ENCODE measurements around the gene OR1L8.
"Not testable (repeated sequence)": the region's sequence is repeated elsewhere in the genome, so short reads cannot be mapped to it uniquely, and the experiment has no call there.

Gene OR1L8, protein sequence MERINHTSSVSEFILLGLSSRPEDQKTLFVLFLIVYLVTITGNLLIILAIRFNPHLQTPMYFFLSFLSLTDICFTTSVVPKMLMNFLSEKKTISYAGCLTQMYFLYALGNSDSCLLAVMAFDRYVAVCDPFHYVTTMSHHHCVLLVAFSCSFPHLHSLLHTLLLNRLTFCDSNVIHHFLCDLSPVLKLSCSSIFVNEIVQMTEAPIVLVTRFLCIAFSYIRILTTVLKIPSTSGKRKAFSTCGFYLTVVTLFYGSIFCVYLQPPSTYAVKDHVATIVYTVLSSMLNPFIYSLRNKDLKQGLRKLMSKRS

DNA sequence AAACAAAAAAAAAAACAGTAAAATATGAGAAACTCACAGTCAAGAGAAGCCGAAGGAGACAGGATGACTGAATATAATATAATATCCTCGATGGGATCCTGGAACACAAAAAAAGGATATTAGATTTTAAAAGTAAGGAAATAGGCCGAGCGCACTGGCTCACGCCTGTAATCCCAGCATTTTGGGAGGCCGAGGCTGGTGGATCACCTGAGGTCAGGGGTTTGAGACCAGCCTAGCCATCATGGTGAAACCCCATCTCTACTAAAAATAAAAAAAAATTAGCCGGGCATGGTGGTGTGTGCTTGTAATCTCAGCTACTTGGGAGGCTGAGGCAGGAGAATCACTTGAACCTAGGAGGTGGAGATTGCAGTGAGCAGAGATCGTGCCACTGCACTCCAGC lies at the start of gene OR1L8:
Gene OR1L8, minus strand, starts transcription at position 101 of the 400 bp plus-strand sequence. CDS start 14,907 bp downstream, outside the sequence.
- not testable (repeated sequence) for DNase-seq

DNA sequence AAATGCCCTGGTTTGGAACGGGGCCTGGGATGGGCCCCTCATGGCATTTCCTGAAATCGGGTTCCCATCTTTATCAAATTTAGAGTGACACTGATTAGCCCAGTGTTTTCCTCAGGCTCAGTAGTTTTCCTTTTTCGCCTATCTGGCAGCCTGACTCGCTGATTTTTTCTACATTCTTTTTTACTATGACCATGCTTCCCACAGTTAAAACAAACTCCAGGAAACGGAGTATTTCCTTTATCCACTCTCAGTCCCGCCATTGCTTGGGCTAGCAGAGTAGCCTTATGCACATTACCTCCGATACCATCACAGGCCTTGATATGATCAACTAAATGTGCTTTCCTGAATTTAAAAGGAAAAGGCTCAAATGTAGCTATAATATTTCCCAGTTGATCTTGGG lies 36.8 kb upstream of the OR1L8 start:
- no peak for DNase-seq

DNA sequence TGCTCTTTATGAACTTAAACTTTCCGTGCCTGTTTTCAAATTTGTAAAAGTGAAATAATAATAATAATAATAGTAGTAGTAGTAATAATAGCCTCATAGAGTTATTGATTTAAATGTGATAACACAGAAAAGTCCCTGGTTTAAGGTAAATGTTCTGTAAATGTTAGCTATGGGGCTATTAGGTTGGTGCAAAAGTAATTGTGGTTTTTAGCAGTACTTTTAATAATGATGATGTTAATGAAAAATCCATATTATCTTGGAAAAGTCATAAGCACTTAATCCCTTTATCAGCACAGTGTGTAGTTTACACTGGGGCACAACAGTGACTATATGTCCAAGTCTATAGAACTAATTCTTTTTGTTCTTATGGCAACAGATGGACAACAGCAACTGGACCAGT lies 31.2 kb upstream of the OR1L8 start, which contains the start of gene OR1Q1:
Gene OR1Q1, plus strand, starts transcription at position 377 of the 400 bp plus-strand sequence. Its CDS starts 0 bp downstream, at position 377.
- DNase-seq, result no peak

DNA sequence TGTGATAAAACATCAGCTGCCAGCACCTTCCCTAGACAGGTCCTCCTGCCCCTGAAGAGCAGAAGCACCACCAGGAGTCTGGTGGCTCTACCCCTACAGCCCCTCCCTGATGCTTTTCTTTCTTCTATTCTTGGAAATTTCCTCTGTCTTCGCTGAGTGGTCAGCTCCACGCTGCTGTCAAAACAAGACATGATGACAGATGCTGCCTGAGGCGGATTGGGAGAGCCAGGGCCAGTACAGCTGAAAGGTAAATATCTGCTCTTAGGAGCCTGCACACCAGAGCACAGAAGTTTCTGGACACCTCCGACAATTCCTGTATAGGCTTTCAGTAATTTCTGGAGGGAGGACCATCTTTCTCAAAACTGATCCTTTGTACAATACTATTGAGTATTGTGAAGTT lies 26.6 kb upstream of the OR1L8 start:
- no peak for DNase-seq

DNA sequence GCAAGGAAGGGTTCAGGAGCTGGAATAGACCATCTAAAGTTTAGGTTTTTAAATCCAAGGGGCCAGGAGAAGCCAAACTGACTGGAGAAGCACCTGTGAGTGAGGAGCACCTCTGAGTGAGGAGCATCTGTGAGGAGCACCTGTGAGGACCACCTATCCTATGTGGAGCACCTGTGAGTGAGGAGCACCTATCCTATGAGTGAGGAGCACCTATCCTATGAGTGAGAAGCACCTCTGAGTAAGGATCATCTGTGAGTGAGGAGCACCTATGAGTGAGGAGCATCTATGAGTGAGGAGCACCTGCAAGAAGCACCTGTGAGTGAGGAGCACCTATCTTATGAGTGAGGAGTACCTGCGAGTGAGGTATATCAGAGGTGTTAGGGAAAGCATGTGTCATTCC lies 23.4 kb upstream of the OR1L8 start:
- no peak for DNase-seq

DNA sequence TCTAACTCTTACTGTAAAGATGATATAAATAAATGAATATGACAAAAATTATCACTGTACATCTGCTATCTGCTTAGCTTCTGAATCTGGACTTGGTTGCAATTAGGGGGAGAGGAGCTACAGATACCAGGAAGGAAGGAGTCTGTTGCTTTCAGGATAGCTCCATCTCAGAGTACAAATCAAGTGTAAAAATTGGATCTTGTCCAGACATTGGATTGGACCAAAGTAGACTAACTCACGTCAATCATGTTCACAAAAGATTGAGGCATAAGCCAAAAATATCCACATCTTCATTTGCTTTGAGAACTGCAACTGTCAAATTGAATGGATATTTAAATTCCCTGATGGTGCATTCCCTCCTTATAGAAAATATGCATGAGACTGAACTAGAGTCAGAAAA lies 22.5 kb upstream of the OR1L8 start:
- DNase-seq, result no peak

DNA sequence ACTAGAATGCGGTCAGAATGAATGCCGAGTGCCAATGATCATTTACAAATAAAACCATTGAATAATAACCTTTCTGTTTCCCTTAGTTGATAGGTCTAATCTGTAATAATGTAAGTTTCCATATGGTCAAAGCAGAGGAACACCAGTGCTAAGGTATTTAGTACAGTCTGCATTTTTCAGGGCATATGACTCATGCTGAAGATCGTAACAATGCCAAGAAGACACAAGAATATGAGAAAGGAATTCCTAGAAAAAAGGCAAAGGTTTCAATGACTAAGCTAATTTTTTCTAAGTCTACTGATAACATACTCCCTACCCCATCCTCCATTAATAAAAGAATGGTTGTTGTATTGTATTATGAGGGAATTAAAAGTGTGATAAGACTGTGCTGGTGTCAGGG lies 2.8 kb downstream of the OR1L8 start:
- no peak for DNase-seq

DNA sequence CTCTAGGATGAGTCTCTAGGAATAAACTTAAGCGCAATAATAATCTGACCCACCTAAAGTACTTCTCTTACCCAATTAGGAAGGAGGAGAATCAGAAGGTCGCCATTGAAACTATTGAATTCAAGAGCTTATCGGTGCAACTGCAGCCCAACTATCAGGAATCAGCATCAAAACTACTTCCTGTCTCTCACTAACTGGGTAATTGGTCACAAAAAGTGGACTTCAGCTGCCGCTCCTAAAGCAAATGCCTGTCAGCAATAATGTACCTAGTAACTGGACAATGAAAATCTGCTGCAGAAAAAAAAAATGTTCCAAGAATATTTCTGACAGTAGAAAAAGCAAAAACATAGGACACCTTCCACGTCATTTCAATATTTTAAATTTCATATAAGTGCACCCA lies 3.3 kb downstream of the OR1L8 start:
- no peak for DNase-seq

DNA sequence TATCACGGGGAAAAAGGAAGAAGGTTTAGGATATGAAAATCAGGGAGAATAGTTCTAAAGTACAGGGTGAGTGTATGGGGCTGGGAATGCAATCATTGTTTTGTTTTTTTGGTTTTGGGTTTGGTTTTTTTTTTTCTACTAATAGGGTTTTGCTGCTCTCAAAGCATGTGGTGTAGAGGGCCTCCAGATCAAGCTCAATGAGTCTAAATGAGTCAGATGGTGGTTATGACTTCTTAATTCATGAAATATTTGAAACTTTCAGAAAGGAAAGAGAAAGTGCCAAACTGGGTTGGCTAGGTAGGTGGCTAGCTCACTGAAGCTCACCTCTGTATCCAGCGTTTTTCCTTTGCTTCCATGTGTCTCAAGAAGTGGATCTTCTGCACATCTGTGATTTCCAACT lies 10.7 kb downstream of the OR1L8 start:
- DNase-seq, result no peak

DNA sequence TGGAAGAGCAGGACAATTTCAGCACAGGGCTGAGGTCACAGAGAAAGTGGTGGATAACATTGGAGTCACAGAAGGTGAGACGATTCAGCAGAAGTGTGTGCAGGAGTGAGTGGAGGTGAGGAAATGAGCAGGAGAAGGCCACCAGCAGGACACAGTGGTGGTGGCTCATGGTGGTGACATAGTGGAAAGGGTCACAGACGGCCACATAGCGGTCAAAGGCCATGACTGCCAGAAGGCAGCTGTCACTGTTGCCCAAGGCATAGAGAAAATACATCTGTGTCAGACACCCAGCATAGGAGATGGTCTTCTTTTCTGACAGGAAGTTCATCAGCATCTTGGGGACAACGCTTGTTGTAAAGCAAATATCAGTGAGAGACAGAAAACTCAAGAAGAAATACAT lies 15.3 kb downstream of the OR1L8 start:
- DNase-seq, result no peak

DNA sequence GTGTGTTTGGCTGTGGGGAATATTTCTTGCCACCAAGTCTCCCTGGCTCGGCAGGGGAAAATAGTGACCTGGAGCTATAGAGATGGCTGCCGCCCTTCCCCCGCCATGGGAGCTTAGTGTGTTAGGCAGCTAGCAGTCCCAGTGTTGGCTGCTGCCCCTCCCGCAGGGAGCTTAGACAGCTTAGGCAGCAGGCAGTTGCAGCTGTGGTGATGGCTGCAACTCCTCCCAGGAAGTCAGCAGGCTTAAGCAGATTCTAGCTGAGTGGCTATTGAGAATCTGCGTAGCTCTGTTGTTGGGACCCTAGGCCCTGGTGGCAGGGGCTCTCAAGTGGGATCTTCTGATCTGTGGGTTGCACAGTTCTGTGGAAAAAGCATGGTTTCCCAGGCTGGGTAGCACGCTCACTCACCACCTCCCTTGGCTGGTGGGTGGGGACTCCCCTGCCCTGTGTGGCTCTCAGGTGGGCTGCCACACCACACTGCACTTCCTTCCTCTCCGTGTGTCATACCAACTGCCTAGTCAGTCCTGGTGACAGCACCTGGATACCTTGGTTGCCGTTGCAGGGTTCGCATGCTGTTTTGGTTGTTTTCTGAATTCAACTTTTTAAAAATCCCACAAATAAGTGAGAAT lies 20.9 kb downstream of the OR1L8 start:
- DNase-seq, result no peak

DNA sequence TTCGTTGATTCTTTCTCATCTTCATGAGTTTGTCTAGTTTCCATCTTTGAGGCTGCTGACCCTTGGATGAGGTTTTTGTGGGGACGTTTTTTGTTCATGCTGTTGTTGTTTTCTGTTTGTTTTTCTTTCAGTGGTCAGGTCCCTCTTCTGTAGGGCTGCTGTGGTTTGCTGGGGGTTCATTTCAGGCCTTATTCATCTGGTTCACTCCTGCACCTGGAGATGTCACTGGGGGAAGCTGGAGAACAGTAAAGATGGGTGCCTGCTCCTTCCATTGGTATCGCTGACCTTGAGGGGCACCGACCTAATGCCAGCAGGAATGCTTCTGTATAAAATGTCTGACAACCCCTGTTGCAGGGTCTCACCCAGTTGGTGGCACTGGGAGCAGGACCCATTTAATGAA lies 21.7 kb downstream of the OR1L8 start:
- DNase-seq, result no peak

DNA sequence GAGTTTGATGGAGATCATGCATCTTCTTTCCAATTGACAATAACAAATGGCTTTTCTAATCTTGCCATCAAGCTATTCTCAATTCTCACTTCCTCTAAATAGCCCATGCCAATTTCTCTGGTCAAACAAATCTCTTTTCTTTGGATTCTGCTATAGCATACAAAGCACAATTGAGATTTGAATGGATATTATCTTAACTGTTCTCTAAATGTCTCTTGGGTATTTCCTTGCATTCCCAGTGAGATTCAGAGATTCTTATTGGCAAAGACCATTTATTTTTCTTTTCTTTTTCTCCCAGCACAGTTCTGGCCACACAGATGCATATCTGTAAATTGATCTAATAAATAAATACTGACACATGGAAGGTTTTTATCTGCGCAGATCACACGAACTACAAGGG lies 30.4 kb downstream of the OR1L8 start, which contains the start of gene OR1N2:
Gene OR1N2, plus strand, starts transcription at position 301 of the 400 bp plus-strand sequence. CDS start 100 bp downstream, outside the sequence.
- DNase-seq, result no peak

DNA sequence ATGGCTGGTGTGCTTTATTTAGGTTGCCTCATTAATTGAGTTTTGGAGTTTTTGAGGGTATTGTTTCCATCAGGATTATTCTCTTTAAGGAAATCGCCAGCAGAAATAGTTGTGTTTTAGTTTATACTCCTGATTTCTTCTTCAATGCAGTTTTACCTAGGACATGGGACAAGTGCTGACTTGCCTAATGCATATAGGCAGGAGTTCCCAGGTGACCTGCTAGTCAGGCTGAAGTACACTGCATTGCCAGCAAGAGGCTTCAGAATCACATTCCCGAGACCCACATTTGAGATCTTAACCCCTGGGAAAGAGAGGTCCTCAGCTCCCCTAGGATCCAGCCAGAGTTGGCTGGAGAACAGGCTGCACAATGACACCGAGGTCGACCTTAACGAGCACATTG lies 31.8 kb downstream of the OR1L8 start:
- DNase-seq, result no peak

DNA sequence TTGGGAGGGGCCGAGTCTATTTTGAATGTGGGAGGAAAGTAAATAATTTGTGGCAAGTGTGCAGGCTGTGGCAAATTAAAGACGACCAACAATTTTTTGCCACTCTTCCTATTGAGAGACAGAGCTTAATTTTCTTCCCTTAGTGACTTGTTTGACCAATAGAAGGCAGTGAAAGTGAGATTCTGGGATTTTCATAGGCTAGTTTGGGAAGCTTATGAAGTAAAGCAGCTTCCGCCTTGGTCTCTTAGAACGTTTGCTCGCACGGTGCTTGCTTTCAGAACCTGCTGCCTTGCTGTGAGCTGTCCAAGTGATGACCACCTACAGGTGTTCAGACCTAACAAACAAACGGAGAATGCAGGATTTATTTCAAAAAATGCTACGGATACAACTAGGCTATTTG lies 37.0 kb downstream of the OR1L8 start:
- no peak for DNase-seq

DNA sequence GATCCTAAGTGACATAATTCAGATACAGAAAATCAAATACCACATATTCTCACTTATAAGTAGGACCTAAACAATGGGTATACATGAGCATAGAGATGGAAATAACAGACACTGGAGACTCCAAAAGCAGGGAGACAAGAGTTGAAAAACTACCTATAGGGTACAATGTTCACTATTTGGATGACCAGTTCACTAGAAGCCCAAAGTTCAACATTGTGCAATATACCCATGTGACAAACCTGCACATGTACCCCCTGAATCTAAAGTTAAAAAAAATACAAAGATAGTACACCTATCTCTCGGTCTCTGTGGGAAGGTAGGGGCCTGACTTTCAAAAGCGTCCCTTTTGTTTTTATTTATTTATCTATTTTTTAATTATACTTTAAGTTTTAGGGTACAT lies 44.4 kb downstream of the OR1L8 start:
- no peak for DNase-seq

DNA sequence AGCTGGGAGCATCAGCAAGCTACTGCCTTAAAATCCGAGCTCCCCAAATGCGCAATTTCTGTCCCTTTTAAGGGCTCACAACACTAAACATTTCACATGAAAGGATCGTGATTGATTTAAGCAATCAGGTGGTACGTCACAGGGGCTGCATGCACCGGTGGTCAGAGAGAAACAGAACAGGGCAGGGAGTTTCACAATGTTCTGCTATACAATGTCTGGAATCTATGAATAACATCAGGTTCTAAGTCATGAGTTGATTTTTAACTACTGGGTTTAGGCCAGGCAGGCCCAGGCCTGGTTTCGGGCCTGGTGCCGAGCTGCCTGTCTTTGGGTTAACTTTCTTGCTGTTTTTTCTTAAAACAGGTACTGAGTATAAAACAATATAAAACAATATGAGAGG lies 46.1 kb downstream of the OR1L8 start:
- not testable (repeated sequence) for DNase-seq

DNA sequence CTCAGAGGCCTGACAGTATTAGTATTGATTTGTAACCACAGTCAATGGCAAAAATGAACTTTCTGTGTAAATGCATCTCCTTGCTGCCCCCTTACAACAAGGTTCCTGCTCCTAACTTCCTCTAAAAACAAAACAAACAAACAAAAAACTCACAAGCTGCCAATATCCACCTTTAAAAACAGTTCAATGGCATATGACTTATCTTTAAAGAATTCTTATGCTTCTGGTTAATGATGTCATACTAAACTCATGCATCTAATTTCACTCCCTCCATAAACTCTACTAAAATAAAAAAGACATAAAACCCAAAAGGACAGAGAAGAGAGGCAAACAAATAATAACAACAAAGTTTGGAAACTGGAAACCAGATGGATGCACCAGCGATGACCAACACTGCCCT lies 47.0 kb downstream of the OR1L8 start:
- DNase-seq, result no peak

DNA sequence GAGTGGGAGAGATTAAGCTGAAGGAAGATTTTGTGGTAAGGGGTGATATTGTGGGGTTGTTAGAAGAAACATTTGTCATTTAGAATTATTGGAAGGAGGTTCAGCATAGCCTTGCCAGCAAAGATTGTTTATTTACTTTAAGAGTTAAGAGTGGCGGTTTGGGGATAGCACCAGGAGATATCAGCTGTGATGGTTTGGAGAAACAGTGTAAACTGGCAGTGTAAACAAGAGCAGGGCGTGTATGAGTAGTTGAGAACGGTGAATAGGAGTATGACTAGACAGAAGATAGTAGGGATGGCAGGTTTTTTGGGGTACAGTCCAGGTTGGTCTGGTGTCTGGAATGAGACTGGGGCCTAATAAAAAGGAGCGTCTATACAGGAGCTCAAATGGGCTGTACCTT lies 52.0 kb downstream of the OR1L8 start:
- not testable (repeated sequence) for DNase-seq

DNA sequence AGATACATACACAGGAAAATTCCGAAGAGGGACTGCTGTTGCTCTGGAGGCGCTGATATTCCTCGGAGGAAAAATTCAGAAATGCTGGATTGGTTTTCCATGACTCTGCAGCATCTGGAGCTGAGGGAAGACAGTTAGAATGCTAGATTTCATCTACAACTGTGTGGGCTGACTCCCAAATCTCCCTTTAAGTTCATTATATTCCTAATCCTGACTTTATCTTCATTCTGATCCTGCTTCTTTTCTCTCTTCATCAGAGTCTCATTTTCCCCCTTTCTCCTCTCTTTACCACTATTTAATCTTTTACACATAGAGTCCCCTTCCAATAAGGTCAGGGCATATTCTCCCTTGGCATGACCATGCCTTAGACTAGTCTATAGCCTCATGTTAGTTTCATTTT lies 56.0 kb downstream of the OR1L8 start, which contains the start of gene OR1N1:
Gene OR1N1, minus strand, starts transcription at position 101 of the 400 bp plus-strand sequence. Its CDS starts 0 bp downstream, at position 101.
- no peak for DNase-seq

DNA sequence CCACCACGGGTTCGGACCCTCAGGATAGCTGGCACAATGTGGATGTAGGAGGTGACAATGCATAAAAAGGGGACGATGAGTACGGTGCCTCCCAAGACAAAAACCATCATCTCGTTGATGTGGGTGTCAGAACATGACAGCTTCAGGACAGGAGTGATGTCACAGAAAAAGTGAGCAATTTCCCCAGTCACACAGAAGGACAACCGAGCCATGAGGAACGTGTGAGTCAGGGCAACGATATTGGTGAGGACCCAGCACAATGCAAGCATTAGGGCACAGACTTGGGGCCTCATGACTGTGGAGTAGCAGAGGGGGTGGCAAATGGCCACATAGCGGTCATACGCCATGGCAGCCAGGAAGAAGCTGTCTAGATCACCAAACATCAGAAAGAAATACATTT lies 56.6 kb downstream of the OR1L8 start:
- DNase-seq, result no peak

DNA sequence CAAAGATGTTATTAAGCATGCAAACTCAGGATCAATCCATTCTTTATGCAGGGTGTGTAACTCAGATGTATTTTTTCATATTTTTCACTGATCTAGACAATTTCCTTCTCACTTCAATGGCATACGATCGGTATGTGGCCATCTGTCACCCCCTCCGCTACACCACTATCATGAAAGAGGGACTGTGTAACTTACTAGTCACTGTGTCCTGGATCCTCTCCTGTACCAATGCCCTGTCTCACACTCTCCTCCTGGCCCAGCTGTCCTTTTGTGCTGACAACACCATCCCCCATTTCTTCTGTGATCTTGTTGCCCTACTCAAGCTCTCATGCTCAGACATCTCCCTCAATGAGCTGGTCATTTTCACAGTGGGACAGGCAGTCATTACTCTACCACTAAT lies 63.8 kb downstream of the OR1L8 start:
- DNase-seq, result no peak

DNA sequence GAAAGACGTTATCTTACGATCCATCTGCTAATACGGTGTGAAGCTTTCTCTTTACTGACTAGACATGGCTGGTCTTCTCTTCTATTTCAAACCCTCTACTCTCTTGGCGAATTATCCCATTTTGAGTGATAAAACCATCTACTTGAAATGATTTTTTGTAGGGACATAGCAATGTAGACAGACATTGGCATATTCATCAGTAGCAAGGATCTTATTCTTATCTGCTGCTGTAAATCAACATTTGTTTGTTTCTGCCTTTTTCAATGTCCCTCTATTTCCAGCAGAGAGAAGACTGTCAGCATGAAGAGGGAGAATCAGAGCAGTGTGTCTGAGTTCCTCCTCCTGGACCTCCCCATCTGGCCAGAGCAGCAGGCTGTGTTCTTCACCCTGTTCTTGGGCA lies 64.3 kb downstream of the OR1L8 start, which contains the start of gene OR1J4:
Gene OR1J4, plus strand, starts transcription at position 301 of the 400 bp plus-strand sequence. Its CDS starts 0 bp downstream, at position 301.
- no peak for DNase-seq

DNA sequence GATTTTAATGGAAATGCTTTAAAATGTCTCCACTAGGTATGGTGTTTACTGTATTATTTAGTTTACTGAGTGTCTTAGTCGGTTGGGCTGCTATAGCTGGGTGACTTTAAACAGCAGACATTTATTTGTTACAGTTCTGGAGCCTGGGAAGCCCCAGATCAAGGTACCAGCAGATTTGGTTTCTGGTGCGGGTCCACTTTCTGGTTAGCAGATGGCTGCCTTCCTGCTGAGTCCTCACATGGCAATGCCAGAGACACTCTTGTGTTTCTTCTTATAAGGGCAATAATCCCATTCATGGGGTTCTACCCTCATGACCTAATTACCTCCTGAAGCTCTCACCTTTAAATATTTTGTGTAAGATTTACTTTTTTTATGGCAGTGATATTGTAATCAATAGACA lies 65.0 kb downstream of the OR1L8 start:
- no peak for DNase-seq

All from NCI-H510A (cell line).